Body of pancreas (tissue), 4 donors: Measurements from ENCODE around the gene SKAP1. TPM values are rescaled to one million over a fixed set of nuclear protein-coding genes. Genes with fewer than 3 reads are reported as not detected.
"Not testable (repeated sequence)": the region's sequence is repeated elsewhere in the genome, so short reads cannot be mapped to it uniquely, and the experiment has no call there.

Experiments used
- ATAC-seq: fragments of 150-250 bp; one replicate; pipeline ENCODE4 v1.9.1; 2016
- DNase-seq, 4 donors: peaks; one replicate each; pipeline ENCODE4 v3.0.0-alpha.2; 2019
- H3K27ac ChIP-seq, 4 donors: fragments of 200-600 bp; sonication (generic); 1 replicate in 3 of 4; 2 replicates in 1 of 4; pipeline versions ENCODE4 v1.5.1 to v1.6.1; 2016 to 2019; ENCODE audit warnings: mild to moderate bottlenecking in 1 of 4, mixed read lengths in 1 of 4, moderate library complexity in 1 of 4
- H3K27me3 ChIP-seq, 2 donors: fragments of 200-600 bp; sonication (generic); one replicate each; pipeline ENCODE4 v1.6.0; 2016; ENCODE audit warnings: mild to moderate bottlenecking in 1 of 2
- H3K36me3 ChIP-seq, 2 donors: fragments of 200-600 bp; sonication (generic); replicated peaks in 1 of 2; 2 replicates each; pipeline ENCODE4 v1.5.1; 2016; ENCODE audit warnings: low read depth in 2 of 2; ENCODE audit not compliant: insufficient read depth in 1 of 2
- H3K4me1 ChIP-seq: fragments of 200-600 bp; sonication (generic); one replicate; pipeline ENCODE4 v1.6.0; 2016
- H3K4me3 ChIP-seq, 2 donors: fragments of 200-600 bp; sonication (generic); 1 replicate in 1 of 2; 2 replicates in 1 of 2; pipeline ENCODE4 v1.5.1; 2016 to 2019
- H3K9me3 ChIP-seq, 3 donors: fragments of 200-600 bp; sonication (generic); 1 replicate in 2 of 3; 2 replicates in 1 of 3; pipeline ENCODE4 v1.5.1; 2016
- CTCF ChIP-seq, 7 experiments: fragments of 450-650 bp in 4 of 7; fragments of 200-600 bp in 3 of 7; sonication (generic) in 3 of 7; IDR thresholded peaks; one replicate each; pipeline ENCODE4 v1.5.1; 2016 to 2019; ENCODE audit warnings: antibody characterized with exemption in 7 of 7
- POLR2A ChIP-seq, 3 donors: fragments of 450-650 bp; IDR thresholded peaks; one replicate each; pipeline ENCODE4 v1.6.1; 2016; ENCODE audit warnings: antibody characterized with exemption in 3 of 3, mild to moderate bottlenecking in 2 of 3
- WGBS, 2 donors: methylation state at CpG; one replicate each; pipeline ENCODE4 v1.1.5; 2017; 5-methylcytosine and 5-hydroxymethylcytosine counted together
- intact Hi-C: fragments of 100-400 bp; cut with DNase I; formaldehyde crosslinking; loops from one replicate; pipeline ENCODE4 v1.15.1; 2023
- total RNA-seq, 2 donors: library from RNA; depleted of rRNA; stranded (reverse); fragments of >200 nt; gene quantifications; one replicate each; pipeline ENCODE4 v1.1.0, GENCODE V29; 2016

The SKAP1 gene
- total RNA-seq, 2 donors from 2014 or later: 0.78 to 4.0 TPM

DNA sequence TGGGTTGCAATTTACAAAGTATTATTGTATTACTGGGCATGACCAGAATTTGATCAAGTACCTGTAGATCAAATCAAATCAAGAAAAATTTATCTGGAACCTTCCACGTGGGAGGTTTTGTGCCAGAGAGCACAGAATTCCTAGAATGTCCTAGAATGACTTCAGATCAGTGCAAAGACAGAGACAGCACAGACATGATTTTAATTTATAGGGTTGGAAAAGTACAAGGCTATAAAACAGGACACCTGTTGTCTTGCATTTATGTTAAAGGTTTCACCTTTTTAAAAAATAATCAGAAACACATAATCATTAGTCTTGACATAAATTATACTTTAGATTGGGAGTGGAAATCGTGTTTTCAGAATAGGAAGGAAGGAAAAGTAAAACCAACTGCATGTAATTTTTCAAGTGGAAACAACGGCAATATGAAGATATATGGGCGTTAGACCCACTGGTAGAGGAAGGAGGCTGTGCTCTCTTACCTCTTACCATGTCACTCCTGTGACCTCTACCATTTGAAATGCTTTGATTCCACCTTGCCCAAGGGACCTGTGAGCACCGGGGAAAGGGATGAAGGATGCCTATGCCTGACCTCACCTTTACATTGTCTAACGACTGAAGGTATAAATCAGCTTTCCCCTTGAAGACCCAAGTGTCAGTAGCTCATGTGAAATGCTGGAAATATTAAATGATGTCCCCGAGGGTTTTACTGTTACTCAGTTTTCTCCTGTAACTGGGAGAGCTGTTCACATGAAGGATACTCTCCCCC, 222.1 kb downstream of the SKAP1 start:
- TF ChIP-seq POLR2A (IDR thresholded peaks at IDR 0.05) (no peak), CTCF (IDR thresholded peaks at IDR 0.05) (no peak)
- ATAC-seq: no peak
- Histone ChIP-seq H3K4me1 (no peaks in the 10 kb centered on the region), H3K27ac (no peak overlapping the region), H3K27me3 (no peaks in the 10 kb centered on the region), H3K36me3 (no peaks in the 10 kb centered on the region), H3K9me3 (no peaks in the 10 kb centered on the region), H3K4me3 (no peak overlapping the region)
- no peak for DNase-seq
- intact Hi-C loops: no loop called here
- 67 to 69% methylated on average over 7 of the region's 7 CpGs for WGBS, 2 donors

DNA sequence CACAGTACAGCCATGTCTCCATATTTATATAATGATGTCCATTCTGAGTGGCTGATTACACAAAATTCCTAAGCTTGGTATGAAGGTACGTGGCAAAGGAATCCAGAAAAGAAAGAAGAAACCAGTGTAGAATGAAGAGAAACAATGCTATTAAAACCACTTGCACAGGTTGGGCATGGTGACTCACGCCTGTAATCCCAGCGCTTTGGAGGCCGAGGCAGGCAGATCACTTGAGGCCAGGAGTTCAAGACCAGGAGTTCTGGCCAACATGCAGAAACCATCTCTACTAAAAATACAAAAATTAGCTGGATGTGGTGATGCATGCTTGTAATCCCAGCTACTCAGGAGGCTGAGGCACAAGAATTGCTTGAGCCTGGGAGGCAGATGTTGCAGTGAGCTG, 223.0 kb downstream of the SKAP1 start:
- intact Hi-C loops, H3K27ac ChIP-seq, H3K9me3 ChIP-seq, H3K36me3 ChIP-seq, H3K4me3 ChIP-seq, ATAC-seq, DNase-seq, H3K27me3 ChIP-seq, H3K4me1 ChIP-seq: not testable (repeated sequence)
- 90 to 91% methylated on average over 4 of the region's 4 CpGs for WGBS, 2 donors

GRCh38 chr17:48202959-48203358, 227.1 kb downstream of the SKAP1 start:
- intact Hi-C loops: no loop called here
- Histone ChIP-seq H3K4me1 (no peaks in the 10 kb centered on the region), H3K4me3 (no peak overlapping the region), H3K27ac (no peak overlapping the region), H3K9me3 (no peaks in the 10 kb centered on the region), H3K36me3 (no peaks in the 10 kb centered on the region), H3K27me3 (no peaks in the 10 kb centered on the region)
- TF ChIP-seq POLR2A (IDR thresholded peaks at IDR 0.05) (no peak), CTCF (IDR thresholded peaks at IDR 0.05) (no peak)
- WGBS, 2 donors: 58 to 70% methylated on average over 2 of the region's 2 CpGs
- ATAC-seq (no peak), DNase-seq (no peak)

GRCh38 chr17:48198950-48199541, 231.0 kb downstream of the SKAP1 start:
- no peaks in the 10 kb centered on the region for H3K27me3 ChIP-seq
- no peaks in the 10 kb centered on the region for H3K9me3 ChIP-seq
- intact Hi-C loops: no loop called here
- H3K27ac ChIP-seq: no peak overlapping the region
- no peaks in the 10 kb centered on the region for H3K36me3 ChIP-seq
- no peaks in the 10 kb centered on the region for H3K4me1 ChIP-seq
- H3K4me3 ChIP-seq: peak overlapping the region in 1 of 2 donors; percentile 7
- ATAC-seq (no peak), DNase-seq (no peak)
- TF ChIP-seq POLR2A (IDR thresholded peaks at IDR 0.05) (no peak), CTCF (IDR thresholded peaks at IDR 0.05) (no peak)
- WGBS, 2 donors: 11 to 16% methylated on average over 6 of the region's 6 CpGs

DNA sequence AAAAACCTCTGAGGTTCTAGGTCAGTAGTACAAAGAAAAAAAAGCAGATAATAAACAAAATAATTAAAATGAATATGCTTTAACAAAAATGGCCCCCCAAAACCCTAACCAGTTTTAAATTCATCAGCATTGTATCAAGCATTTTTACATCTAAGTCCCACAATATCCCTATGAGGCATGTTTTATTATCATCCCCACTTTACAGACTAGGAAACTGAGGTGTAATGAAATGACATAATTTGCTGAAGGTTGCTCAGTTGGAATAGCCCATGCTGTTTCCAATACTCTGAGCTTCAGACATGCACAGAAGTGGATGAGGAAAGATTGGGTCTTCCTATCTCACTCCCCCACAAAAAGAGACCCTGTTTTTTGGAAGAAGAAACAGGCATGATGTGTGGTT, 234.1 kb downstream of the SKAP1 start:
- DNase-seq (no peak), ATAC-seq (no peak)
- H3K36me3 ChIP-seq: no peaks in the 10 kb centered on the region
- H3K27ac ChIP-seq: no peak overlapping the region
- intact Hi-C loops: no loop called here
- H3K27me3 ChIP-seq: no peaks in the 10 kb centered on the region
- no peak overlapping the region for H3K4me3 ChIP-seq
- H3K9me3 ChIP-seq: no peaks in the 10 kb centered on the region
- TF ChIP-seq POLR2A (IDR thresholded peaks at IDR 0.05): no peak
- no peak for TF ChIP-seq CTCF (IDR thresholded peaks at IDR 0.05)
- H3K4me1 ChIP-seq: no peaks in the 10 kb centered on the region
